Liver (tissue), 9 donors: ENCODE results near the gene TULP4. TPM values are rescaled to one million over a fixed set of nuclear protein-coding genes. Genes with fewer than 3 reads are reported as not detected.

Experiments
- DNase-seq: peaks from one replicate; pipeline ENCODE4 v3.0.0-alpha.2; 2017; ENCODE audit warnings: low spot score
- H3K27ac ChIP-seq, 2 donors: one replicate each; pipeline ENCODE4 v1.7.0; 2013; ENCODE audit warnings: inconsistent platforms in 2 of 2, low read length in 2 of 2, control low read depth in 1 of 2, low read depth in 1 of 2, mild to moderate bottlenecking in 1 of 2
- H3K27me3 ChIP-seq, 4 donors: one replicate each; pipeline versions ENCODE4 v1.6.1 to v1.7.0; 2013; ENCODE audit warnings: low read length in 3 of 4, inconsistent platforms in 1 of 4, mild to moderate bottlenecking in 1 of 4, moderate library complexity in 1 of 4; ENCODE audit not compliant: control insufficient read depth in 4 of 4, insufficient read depth in 4 of 4
- H3K36me3 ChIP-seq, 4 donors: one replicate each; pipeline versions ENCODE4 v1.6.1 to v1.7.0; 2013; ENCODE audit warnings: low read length in 3 of 4, mild to moderate bottlenecking in 3 of 4, low read depth in 1 of 4, moderate library complexity in 1 of 4; ENCODE audit not compliant: control insufficient read depth in 4 of 4, insufficient read depth in 3 of 4
- H3K4me1 ChIP-seq, 4 donors: one replicate each; pipeline versions ENCODE4 v1.6.1 to v1.7.0; 2013; ENCODE audit warnings: low read length in 3 of 4, mild to moderate bottlenecking in 3 of 4, moderate library complexity in 1 of 4; ENCODE audit not compliant: control insufficient read depth in 4 of 4, insufficient read depth in 4 of 4
- H3K4me3 ChIP-seq, 3 donors: one replicate each; pipeline versions ENCODE4 v1.6.1 to v1.7.0; 2013; ENCODE audit warnings: low read length in 3 of 3, control low read depth in 1 of 3, low read depth in 1 of 3, mild to moderate bottlenecking in 1 of 3
- H3K9ac ChIP-seq, 2 donors: one replicate each; pipeline ENCODE4 v1.7.0; 2013; ENCODE audit warnings: low read length in 2 of 2, mild to moderate bottlenecking in 2 of 2, moderate library complexity in 2 of 2, control low read depth in 1 of 2, low read depth in 1 of 2
- H3K9me3 ChIP-seq, 4 donors: one replicate each; pipeline versions ENCODE4 v1.6.1 to v1.7.0; 2013; ENCODE audit warnings: low read length in 3 of 4; ENCODE audit not compliant: control insufficient read depth in 4 of 4
- ATF3 ChIP-seq: IDR thresholded peaks from 2 replicates; pipeline ENCODE4 v1.6.1; 2016; ENCODE audit warnings: antibody characterized with exemption
- EGR1 ChIP-seq, 2 donors: IDR thresholded peaks; 2 replicates each; pipeline ENCODE4 v1.6.1; 2016 to 2018; ENCODE audit warnings: antibody characterized with exemption in 2 of 2, low read depth in 2 of 2
- FOXA1 ChIP-seq: IDR thresholded peaks from 2 replicates; pipeline ENCODE4 v1.6.1; 2016; ENCODE audit warnings: antibody characterized with exemption
- GABPA ChIP-seq, 2 donors: IDR thresholded peaks in 1 of 2; conservative IDR thresholded peaks in 1 of 2; 2 replicates each; pipeline ENCODE4 v1.6.1; 2016; ENCODE audit warnings: antibody characterized with exemption in 2 of 2, mild to moderate bottlenecking in 1 of 2, moderate library complexity in 1 of 2
- HNF4A ChIP-seq, 2 donors: conservative IDR thresholded peaks; 2 replicates each; pipeline ENCODE4 v1.6.1; 2016; ENCODE audit warnings: antibody characterized with exemption in 2 of 2, mild to moderate bottlenecking in 2 of 2
- HNF4G ChIP-seq: IDR thresholded peaks from 2 replicates; pipeline ENCODE4 v1.6.1; 2016; ENCODE audit warnings: antibody characterized with exemption
- JUND ChIP-seq, 2 donors: IDR thresholded peaks; 2 replicates each; pipeline ENCODE4 v1.6.1; 2016; ENCODE audit warnings: antibody characterized with exemption in 2 of 2
- NR2F2 ChIP-seq: IDR thresholded peaks from 2 replicates; pipeline ENCODE4 v1.6.1; 2016; ENCODE audit warnings: antibody characterized with exemption
- RAD21 ChIP-seq, 2 donors: IDR thresholded peaks; 2 replicates each; pipeline ENCODE4 v1.6.1; 2016; ENCODE audit warnings: antibody characterized with exemption in 2 of 2, mild to moderate bottlenecking in 2 of 2
- RXRA ChIP-seq, 2 donors: IDR thresholded peaks; 2 replicates each; pipeline ENCODE4 v1.6.1; 2017 to 2018; ENCODE audit warnings: antibody characterized with exemption in 2 of 2, mild to moderate bottlenecking in 1 of 2
- TAF1 ChIP-seq: conservative IDR thresholded peaks from 2 replicates; pipeline ENCODE4 v1.6.1; 2016; ENCODE audit warnings: antibody characterized with exemption, mild to moderate bottlenecking
- YY1 ChIP-seq: IDR thresholded peaks from 2 replicates; pipeline ENCODE4 v1.6.1; 2016; ENCODE audit warnings: antibody characterized with exemption, mild to moderate bottlenecking
- WGBS: extraction: QIAGEN DNeasy Blood & Tissue Kit; methylation state at CpG from one replicate; pipeline ENCODE4 v1.1.7; 2013; 5-methylcytosine and 5-hydroxymethylcytosine counted together
- polyA plus RNA-seq, 2 donors: library from polyadenylated mRNA; stranded (reverse) in 1 of 2; unstranded in 1 of 2; fragments of 200-250 nt in 1 of 2; fragments of >200 nt in 1 of 2; fragmentation: Nextera tagmentation in 1 of 2; extraction: Ambion mirVana in 1 of 2; gene quantifications; one replicate each; pipeline versions ENCODE4 v1.2.1 to v1.2.3, GENCODE V29; 2013 to 2015
- total RNA-seq, 2 donors: library from RNA; depleted of rRNA; stranded (reverse); fragments of >200 nt; gene quantifications; one replicate each; pipeline ENCODE4 v1.2.3, GENCODE V29; 2014
- TF ChIP-seq, protein P1 (sequence below): fragments of 150-350 bp; IDR thresholded peaks from 2 replicates; pipeline ENCODE4 v1.5.1; 2017; ENCODE audit warnings: improper control_type of control experiment, low read depth, low read length; ENCODE audit not compliant: missing input control
- TF ChIP-seq, protein P2 (sequence below): IDR thresholded peaks from 2 replicates; pipeline ENCODE4 v1.6.1; 2016; ENCODE audit warnings: antibody characterized with exemption, mild to moderate bottlenecking
- donor health status: healthy.
- donor health status: healthy.
- donor health status: healthy.
- donor health status: healthy.
- donor health status: healthy.

Gene TULP4
- total and polyA plus RNA-seq, 4 donors, result 2.2 to 53.3 (median 18.0) TPM

DNA sequence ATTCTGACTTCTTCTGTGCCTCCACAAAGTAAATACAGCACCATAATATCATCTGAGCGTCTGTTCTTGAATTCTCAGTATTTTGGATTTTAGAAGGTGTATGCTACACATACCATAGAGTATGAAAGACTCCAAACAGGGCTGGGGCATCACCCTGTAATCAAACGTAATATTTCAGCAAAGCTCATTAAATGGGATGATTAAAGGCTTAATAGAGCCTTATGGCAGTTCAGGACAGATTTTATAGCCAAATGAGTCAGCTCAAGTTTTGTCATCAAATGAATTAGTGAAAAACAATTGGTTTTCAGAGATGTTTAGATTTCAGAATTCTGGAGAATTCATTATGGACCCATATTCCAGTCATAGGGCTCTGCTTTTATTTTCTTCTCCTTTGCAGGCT is 68.9 kb downstream of the TULP4 start:
- H3K36me3 ChIP-seq, result no peaks in the 10 kb centered on the region
- no peaks in the 10 kb centered on the region for H3K4me1 ChIP-seq
- no peak overlapping the region for H3K27ac ChIP-seq
- DNase-seq, result no peak
- 92% methylated on average over 2 of the region's 2 CpGs for WGBS
- H3K27me3 ChIP-seq, result no peaks in the 10 kb centered on the region
- H3K9me3 ChIP-seq, result no peaks in the 10 kb centered on the region
- TF ChIP-seq RXRA (IDR thresholded peaks at IDR 0.05), result no peak
- TF ChIP-seq, protein P1, sequence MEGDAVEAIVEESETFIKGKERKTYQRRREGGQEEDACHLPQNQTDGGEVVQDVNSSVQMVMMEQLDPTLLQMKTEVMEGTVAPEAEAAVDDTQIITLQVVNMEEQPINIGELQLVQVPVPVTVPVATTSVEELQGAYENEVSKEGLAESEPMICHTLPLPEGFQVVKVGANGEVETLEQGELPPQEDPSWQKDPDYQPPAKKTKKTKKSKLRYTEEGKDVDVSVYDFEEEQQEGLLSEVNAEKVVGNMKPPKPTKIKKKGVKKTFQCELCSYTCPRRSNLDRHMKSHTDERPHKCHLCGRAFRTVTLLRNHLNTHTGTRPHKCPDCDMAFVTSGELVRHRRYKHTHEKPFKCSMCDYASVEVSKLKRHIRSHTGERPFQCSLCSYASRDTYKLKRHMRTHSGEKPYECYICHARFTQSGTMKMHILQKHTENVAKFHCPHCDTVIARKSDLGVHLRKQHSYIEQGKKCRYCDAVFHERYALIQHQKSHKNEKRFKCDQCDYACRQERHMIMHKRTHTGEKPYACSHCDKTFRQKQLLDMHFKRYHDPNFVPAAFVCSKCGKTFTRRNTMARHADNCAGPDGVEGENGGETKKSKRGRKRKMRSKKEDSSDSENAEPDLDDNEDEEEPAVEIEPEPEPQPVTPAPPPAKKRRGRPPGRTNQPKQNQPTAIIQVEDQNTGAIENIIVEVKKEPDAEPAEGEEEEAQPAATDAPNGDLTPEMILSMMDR, result no peak
- TF ChIP-seq HNF4A (conservative IDR thresholded peaks at IDR 0.05), result no peak
- TF ChIP-seq, protein P2, sequence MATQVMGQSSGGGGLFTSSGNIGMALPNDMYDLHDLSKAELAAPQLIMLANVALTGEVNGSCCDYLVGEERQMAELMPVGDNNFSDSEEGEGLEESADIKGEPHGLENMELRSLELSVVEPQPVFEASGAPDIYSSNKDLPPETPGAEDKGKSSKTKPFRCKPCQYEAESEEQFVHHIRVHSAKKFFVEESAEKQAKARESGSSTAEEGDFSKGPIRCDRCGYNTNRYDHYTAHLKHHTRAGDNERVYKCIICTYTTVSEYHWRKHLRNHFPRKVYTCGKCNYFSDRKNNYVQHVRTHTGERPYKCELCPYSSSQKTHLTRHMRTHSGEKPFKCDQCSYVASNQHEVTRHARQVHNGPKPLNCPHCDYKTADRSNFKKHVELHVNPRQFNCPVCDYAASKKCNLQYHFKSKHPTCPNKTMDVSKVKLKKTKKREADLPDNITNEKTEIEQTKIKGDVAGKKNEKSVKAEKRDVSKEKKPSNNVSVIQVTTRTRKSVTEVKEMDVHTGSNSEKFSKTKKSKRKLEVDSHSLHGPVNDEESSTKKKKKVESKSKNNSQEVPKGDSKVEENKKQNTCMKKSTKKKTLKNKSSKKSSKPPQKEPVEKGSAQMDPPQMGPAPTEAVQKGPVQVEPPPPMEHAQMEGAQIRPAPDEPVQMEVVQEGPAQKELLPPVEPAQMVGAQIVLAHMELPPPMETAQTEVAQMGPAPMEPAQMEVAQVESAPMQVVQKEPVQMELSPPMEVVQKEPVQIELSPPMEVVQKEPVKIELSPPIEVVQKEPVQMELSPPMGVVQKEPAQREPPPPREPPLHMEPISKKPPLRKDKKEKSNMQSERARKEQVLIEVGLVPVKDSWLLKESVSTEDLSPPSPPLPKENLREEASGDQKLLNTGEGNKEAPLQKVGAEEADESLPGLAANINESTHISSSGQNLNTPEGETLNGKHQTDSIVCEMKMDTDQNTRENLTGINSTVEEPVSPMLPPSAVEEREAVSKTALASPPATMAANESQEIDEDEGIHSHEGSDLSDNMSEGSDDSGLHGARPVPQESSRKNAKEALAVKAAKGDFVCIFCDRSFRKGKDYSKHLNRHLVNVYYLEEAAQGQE, result no peak
- no peak for TF ChIP-seq GABPA (IDR thresholded peaks at IDR 0.05 in 1 of 2, conservative IDR thresholded peaks at IDR 0.05 in 1 of 2)
- TF ChIP-seq FOXA1, result no peak
- TF ChIP-seq EGR1 (IDR thresholded peaks at IDR 0.05; ENCODE audit: low read depth in 2 of 2), result no peak
- TF ChIP-seq YY1, result no peak
- TF ChIP-seq JUND (IDR thresholded peaks at IDR 0.05), result no peak
- no peak for TF ChIP-seq NR2F2
- no peak for TF ChIP-seq RAD21 (IDR thresholded peaks at IDR 0.05)
- no peak for TF ChIP-seq ATF3
- TF ChIP-seq TAF1, result no peak
- no peak overlapping the region for H3K9ac ChIP-seq
- no peak overlapping the region for H3K4me3 ChIP-seq

DNA sequence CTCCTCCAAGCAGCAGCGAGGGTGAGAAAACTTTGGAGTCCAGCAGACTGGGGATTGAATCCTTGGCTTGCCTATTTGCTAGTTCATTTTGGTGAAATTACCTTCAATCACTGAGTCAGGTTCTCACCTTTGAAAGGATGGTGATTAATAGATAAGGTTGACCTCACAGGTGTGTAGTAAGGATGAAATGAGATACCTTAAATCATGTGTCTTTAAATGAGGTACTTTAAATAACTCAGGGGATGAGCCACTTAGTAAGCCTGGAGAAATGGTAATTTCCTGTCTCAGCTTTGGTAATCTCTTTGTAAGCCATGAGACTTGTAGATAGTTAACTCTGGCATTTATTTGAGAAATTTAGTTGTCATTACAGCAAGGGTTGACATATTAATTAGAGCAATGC is 70.2 kb downstream of the TULP4 start:
- Histone ChIP-seq H3K9ac (no peak overlapping the region), H3K9me3 (no peaks in the 10 kb centered on the region), H3K4me3 (no peak overlapping the region), H3K27me3 (no peaks in the 10 kb centered on the region), H3K36me3 (no peaks in the 10 kb centered on the region), H3K4me1 (no peaks in the 10 kb centered on the region), H3K27ac (no peak overlapping the region)
- no peak for TF ChIP-seq TAF1
- no peak for TF ChIP-seq HNF4G
- no peak for TF ChIP-seq NR2F2
- no peak for TF ChIP-seq RXRA (IDR thresholded peaks at IDR 0.05)
- TF ChIP-seq RAD21 (IDR thresholded peaks at IDR 0.05), result no peak
- WGBS, result 98% methylated on average over 1 of the region's 1 CpG
- no peak for DNase-seq

DNA sequence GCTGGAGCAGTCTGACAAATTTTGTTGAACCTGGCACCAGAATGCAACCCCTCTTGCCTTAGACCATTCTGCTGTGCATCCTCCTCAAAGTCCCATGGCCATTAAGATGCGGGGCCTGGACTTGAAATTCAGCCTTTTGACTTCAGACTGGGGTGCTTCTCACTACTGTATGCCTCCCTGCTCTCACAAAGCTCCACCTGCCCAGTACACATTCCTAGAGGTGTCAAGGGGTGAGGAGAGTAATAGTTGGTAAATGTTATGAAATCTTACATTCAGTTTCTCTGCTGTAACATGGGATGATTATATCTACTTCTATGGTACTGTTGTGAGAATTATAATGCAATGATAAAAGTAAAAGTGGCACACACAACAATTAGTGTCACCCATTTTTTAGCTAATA is 70.8 kb downstream of the TULP4 start:
- no peaks in the 10 kb centered on the region for H3K36me3 ChIP-seq
- H3K9me3 ChIP-seq, result no peaks in the 10 kb centered on the region
- no peak overlapping the region for H3K4me3 ChIP-seq
- no peaks in the 10 kb centered on the region for H3K4me1 ChIP-seq
- no peaks in the 10 kb centered on the region for H3K27me3 ChIP-seq
- TF ChIP-seq NR2F2, result no peak
- no peak for TF ChIP-seq RXRA (IDR thresholded peaks at IDR 0.05)
- no peak overlapping the region for H3K27ac ChIP-seq
- WGBS, result 98% methylated on average over 1 of the region's 1 CpG
- no peak overlapping the region for H3K9ac ChIP-seq
- no peak for DNase-seq
